ENCODE results near the gene UCK2. TPM values are rescaled to one million over a fixed set of nuclear protein-coding genes. Genes with fewer than 3 reads are reported as not detected.

Gene UCK2
- total and polyA plus RNA-seq, 9 of the 15 experiments (the other 6 are each of a cell fraction or from before 2014, with no cell fraction given) = 71.6 to 145 (median 95.8) TPM

GRCh38 chr1:165836664-165837482, 9.5 kb downstream of the UCK2 start (continued):
- no peak for TF ChIP-seq KLF13 (tag; IDR thresholded peaks at IDR 0.05; ENCODE audit: borderline replicate concordance, low read depth)
- TF ChIP-seq RUNX1 (IDR thresholded peaks at IDR 0.05; ENCODE audit: low read depth) = no peak
- TF ChIP-seq GABPB1 (CRISPR knock-in tag; IDR thresholded peaks at IDR 0.05) = no peak
- TF ChIP-seq POLR2AphosphoS5 (IDR thresholded peaks at IDR 0.05; ENCODE audit: control insufficient read depth, insufficient read depth, low read depth, low read length) = no peak
- TF ChIP-seq AFF4 (CRISPR knock-in tag; IDR thresholded peaks at IDR 0.05) = no peak
- no peak for TF ChIP-seq ZBTB33 (CRISPR knock-in tag; IDR thresholded peaks at IDR 0.05)
- no peak for TF ChIP-seq PTRF (tag; IDR thresholded peaks at IDR 0.05)
- no peak for TF ChIP-seq ZNF830 (CRISPR knock-in tag; IDR thresholded peaks at IDR 0.05)
- no peak for TF ChIP-seq USF1 (CRISPR knock-in tag; IDR thresholded peaks at IDR 0.05)
- TF ChIP-seq POLR2H (tag; IDR thresholded peaks at IDR 0.05; ENCODE audit: low read depth) = no peak
- no peak for TF ChIP-seq NRF1 (conservative IDR thresholded peaks at IDR 0.05 in 1 of 2, IDR thresholded peaks at IDR 0.05 in 1 of 2)
- TF ChIP-seq ARID1B (IDR thresholded peaks at IDR 0.05) = peak; percentile 79
- TF ChIP-seq FOXP4 (CRISPR knock-in tag; IDR thresholded peaks at IDR 0.05; ENCODE audit: borderline replicate concordance) = no peak
- no peak for TF ChIP-seq SLC30A9 (CRISPR knock-in tag; IDR thresholded peaks at IDR 0.05)
- no peak for TF ChIP-seq TRIM28 (IDR thresholded peaks at IDR 0.05)
- TF ChIP-seq RNF219 (CRISPR knock-in tag; IDR thresholded peaks at IDR 0.05) = no peak

Data from K562 (cell line).